Panc1 (cell line): ENCODE results near the gene SLC34A1.

Source experiments
- POLR2AphosphoS5 ChIP-seq: IDR thresholded peaks from 2 replicates; pipeline ENCODE4 v1.6.1; 2012; ENCODE audit warnings: mild to moderate bottlenecking, low read depth, low read length, moderate library complexity
- TF ChIP-seq, protein P1 (sequence below): fragments of 450-650 bp; IDR thresholded peaks from 2 replicates; pipeline ENCODE4 v1.5.1; 2017; ENCODE audit warnings: mild to moderate bottlenecking

DNA sequence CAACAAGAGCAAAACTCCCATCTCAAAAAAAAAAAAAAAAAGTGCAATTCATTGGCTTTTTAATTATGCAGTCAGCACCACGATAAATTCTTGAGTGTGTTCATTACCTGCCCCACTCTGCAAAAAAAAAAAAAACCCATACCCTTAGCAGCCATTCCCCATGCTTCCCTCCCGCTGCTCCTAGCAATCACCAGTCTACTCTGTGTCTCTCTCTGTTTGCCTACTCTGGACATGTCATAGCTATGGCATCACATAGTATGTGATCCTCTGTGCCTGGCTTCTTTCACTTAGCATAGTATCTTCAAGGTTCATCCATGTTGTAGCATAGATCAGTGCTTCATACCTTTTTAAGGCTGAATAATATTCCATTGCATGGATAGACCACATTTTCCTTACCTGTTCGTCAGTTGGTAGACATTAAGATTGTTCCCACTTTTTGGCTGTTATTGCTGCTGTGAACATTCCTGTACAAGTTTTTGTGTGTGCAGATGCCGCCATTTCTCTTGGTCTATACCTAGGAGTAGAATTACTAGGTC, 55.4 kb downstream of the SLC34A1 start:
- TF ChIP-seq POLR2AphosphoS5 = no peak
- TF ChIP-seq, protein P1, sequence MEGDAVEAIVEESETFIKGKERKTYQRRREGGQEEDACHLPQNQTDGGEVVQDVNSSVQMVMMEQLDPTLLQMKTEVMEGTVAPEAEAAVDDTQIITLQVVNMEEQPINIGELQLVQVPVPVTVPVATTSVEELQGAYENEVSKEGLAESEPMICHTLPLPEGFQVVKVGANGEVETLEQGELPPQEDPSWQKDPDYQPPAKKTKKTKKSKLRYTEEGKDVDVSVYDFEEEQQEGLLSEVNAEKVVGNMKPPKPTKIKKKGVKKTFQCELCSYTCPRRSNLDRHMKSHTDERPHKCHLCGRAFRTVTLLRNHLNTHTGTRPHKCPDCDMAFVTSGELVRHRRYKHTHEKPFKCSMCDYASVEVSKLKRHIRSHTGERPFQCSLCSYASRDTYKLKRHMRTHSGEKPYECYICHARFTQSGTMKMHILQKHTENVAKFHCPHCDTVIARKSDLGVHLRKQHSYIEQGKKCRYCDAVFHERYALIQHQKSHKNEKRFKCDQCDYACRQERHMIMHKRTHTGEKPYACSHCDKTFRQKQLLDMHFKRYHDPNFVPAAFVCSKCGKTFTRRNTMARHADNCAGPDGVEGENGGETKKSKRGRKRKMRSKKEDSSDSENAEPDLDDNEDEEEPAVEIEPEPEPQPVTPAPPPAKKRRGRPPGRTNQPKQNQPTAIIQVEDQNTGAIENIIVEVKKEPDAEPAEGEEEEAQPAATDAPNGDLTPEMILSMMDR = no peak
